Measurements from ENCODE around the gene SSBP3.

GRCh38 chr1:54437783-54438182 lies 31.6 kb upstream of the SSBP3 start:
- TF ChIP-seq CTCF (IDR thresholded peaks at IDR 0.05) (no peak), POLR2A (IDR thresholded peaks at IDR 0.05) (no peak)
